ENCODE results near the gene TAS2R46. TPM values are rescaled to one million over a fixed set of nuclear protein-coding genes. Genes with fewer than 3 reads are reported as not detected.

The TAS2R46 gene
- total and polyA plus RNA-seq, 2 of the 13 experiments (the other 11 are each of a cell fraction or from before 2014, with no cell fraction given) = 0.16 to 3.5 TPM

DNA sequence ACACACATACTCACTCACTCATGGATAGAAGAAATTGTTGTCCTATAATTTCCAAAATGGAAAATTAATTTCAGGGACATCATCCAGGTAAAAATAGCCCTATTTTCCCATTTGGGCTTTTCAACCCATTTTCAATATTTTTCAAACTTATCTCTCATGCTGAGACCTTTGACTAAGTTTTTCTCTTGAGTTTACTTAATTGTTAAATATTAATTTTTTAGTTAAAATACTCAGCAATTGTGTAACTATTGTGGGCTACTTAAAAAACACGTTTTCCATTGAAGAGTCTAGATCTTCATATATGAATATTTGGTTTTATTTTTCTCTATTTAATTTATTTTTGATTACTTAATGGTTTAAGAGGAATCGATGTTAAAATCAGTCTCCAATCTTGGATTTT, 44.2 kb upstream of the TAS2R46 start:
- TF ChIP-seq FOXC1 (CRISPR knock-in tag; IDR thresholded peaks at IDR 0.05; ENCODE audit: borderline replicate concordance) (no peak), GABPB1 (CRISPR knock-in tag; IDR thresholded peaks at IDR 0.05) (no peak), SUZ12 (IDR thresholded peaks at IDR 0.05; ENCODE audit: low read depth, low read length) (no peak), SAFB2 (CRISPR knock-in tag; IDR thresholded peaks at IDR 0.05; ENCODE audit: borderline replicate concordance, low read depth) (no peak), ATF1 (CRISPR knock-in tag; IDR thresholded peaks at IDR 0.05) (no peak), XRCC5 (optimal IDR thresholded peaks at IDR 0.05; ENCODE audit: low read length) (no peak), SMAD3 (CRISPR knock-in tag; IDR thresholded peaks at IDR 0.05) (no peak), ZNF891 (CRISPR knock-in tag; IDR thresholded peaks at IDR 0.05) (no peak)
- TF ChIP-seq, protein P1, sequence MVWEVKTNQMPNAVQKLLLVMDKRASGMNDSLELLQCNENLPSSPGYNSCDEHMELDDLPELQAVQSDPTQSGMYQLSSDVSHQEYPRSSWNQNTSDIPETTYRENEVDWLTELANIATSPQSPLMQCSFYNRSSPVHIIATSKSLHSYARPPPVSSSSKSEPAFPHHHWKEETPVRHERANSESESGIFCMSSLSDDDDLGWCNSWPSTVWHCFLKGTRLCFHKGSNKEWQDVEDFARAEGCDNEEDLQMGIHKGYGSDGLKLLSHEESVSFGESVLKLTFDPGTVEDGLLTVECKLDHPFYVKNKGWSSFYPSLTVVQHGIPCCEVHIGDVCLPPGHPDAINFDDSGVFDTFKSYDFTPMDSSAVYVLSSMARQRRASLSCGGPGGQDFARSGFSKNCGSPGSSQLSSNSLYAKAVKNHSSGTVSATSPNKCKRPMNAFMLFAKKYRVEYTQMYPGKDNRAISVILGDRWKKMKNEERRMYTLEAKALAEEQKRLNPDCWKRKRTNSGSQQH (CRISPR knock-in tag; IDR thresholded peaks at IDR 0.05; ENCODE audit: low read depth) = no peak
- TF ChIP-seq, protein P2, sequence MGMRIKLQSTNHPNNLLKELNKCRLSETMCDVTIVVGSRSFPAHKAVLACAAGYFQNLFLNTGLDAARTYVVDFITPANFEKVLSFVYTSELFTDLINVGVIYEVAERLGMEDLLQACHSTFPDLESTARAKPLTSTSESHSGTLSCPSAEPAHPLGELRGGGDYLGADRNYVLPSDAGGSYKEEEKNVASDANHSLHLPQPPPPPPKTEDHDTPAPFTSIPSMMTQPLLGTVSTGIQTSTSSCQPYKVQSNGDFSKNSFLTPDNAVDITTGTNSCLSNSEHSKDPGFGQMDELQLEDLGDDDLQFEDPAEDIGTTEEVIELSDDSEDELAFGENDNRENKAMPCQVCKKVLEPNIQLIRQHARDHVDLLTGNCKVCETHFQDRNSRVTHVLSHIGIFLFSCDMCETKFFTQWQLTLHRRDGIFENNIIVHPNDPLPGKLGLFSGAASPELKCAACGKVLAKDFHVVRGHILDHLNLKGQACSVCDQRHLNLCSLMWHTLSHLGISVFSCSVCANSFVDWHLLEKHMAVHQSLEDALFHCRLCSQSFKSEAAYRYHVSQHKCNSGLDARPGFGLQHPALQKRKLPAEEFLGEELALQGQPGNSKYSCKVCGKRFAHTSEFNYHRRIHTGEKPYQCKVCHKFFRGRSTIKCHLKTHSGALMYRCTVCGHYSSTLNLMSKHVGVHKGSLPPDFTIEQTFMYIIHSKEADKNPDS (CRISPR knock-in tag; IDR thresholded peaks at IDR 0.05) = no peak
- no peaks in the 10 kb centered on the region for H3K36me3 ChIP-seq (replicated peaks in 1 of 2; ENCODE audit: control insufficient read depth in 1 of 2, insufficient read depth in 2 of 2, low read length in 2 of 2)
- no peak overlapping the region for H2AFZ ChIP-seq (ENCODE audit: low read length)
- no peaks in the 10 kb centered on the region for H4K20me1 ChIP-seq (ENCODE audit: insufficient read depth, low read length)
- no peaks in the 10 kb centered on the region for H3K9me3 ChIP-seq (ENCODE audit: low read length)
- ATAC-seq = no peak
- ChIA-PET POLR2A (no interaction called here), CTCF (ENCODE audit: low intra/inter-chr PET ratio, low total read pairs) (no interaction called here)
- H3K79me2 ChIP-seq (ENCODE audit: insufficient read depth, low read length) = peaks cover 40% of the 10 kb centered on the region
- H3K4me3 ChIP-seq (replicated peaks in 1 of 3; ENCODE audit: insufficient read depth in 1 of 3, low read depth in 2 of 3, low read length in 3 of 3) = no peak overlapping the region
- FAIRE-seq = no peak
- H3K4me1 ChIP-seq (ENCODE audit: insufficient read depth, low read length) = peaks cover 8% of the 10 kb centered on the region
- no peaks in the 10 kb centered on the region for H3K27me3 ChIP-seq (ENCODE audit: control insufficient read depth in 1 of 2, insufficient read depth in 2 of 2, low read length in 2 of 2)
- in situ Hi-C loops (cut with HindIII; ENCODE audit: extremely low pct_ligation_motif_present, low pct_unique_long_range_greater_than_20kb) = no loop called here
- H3K9ac ChIP-seq (ENCODE audit: insufficient read depth, low read depth, low read length) = no peak overlapping the region
- DNase-seq (ENCODE audit: low spot score) = no peak
- BruUV-seq (replicated peaks) = no TSS peak
- 90% methylated on average over 2 of the region's 2 CpGs for WGBS (ENCODE audit: low lambda C conversion rate)
- no peak overlapping the region for H3K27ac ChIP-seq (ENCODE audit: extremely low read length, insufficient read depth, low read length)
- H3K4me2 ChIP-seq (ENCODE audit: low read depth, low read length) = no peak overlapping the region
- intact Hi-C loops (cut with micrococcal nuclease; ENCODE audit: unreplicated experiment) = no loop called here

Measured in HepG2 (cell line).